K562 (cell line): ENCODE measurements around the gene PDIA4. TPM values are rescaled to one million over a fixed set of nuclear protein-coding genes. Genes with fewer than 3 reads are reported as not detected.

Experiments used
- ARID2 ChIP-seq: fragments of 450-650 bp; IDR thresholded peaks from 2 replicates; pipeline ENCODE4 v1.6.1; 2017; ENCODE audit warnings: antibody characterized with exemption, mild to moderate bottlenecking
- CBX1 ChIP-seq: sonication (generic); IDR thresholded peaks from 2 replicates; pipeline ENCODE4 v1.6.1; 2016; ENCODE audit warnings: antibody characterized with exemption, low read depth, mild to moderate bottlenecking
- CHD4 ChIP-seq: fragments of 200-600 bp; sonication (generic); IDR thresholded peaks from 3 replicates; pipeline ENCODE4 v1.6.1; 2012; ENCODE audit warnings: low read depth, mild to moderate bottlenecking, mixed read lengths, low read length, inconsistent platforms; ENCODE audit not compliant: insufficient read depth, insufficient replicate concordance, poor library complexity, severe bottlenecking
- CREB1 ChIP-seq, 2 experiments: sonication (generic) in 1 of 2; formaldehyde crosslinking in 1 of 2; IDR thresholded peaks; 2 replicates each; pipeline versions ENCODE4 v1.6.1 to v1.8.0; 2012 to 2022; ENCODE audit warnings: inconsistent platforms in 1 of 2, mild to moderate bottlenecking in 1 of 2, missing genetic modification reagents in 1 of 2, moderate library complexity in 1 of 2
- ELF2 ChIP-seq: fragments of 250-450 bp; sonication (Bioruptor Pico); IDR thresholded peaks from 2 replicates; pipeline ENCODE4 v1.5.0; 2021; ENCODE audit warnings: mild to moderate bottlenecking
- EP400 ChIP-seq: fragments of 450-650 bp; IDR thresholded peaks from 2 replicates; pipeline ENCODE4 v1.6.1; 2017; ENCODE audit warnings: antibody characterized with exemption, mild to moderate bottlenecking, moderate library complexity
- HDAC8 ChIP-seq: fragments of 450-650 bp; IDR thresholded peaks from 2 replicates; pipeline ENCODE4 v1.6.1; 2016; ENCODE audit warnings: mild to moderate bottlenecking, missing genetic modification characterization, moderate library complexity, missing compliant biosample characterization
- MAFG ChIP-seq: fragments of 450-650 bp; conservative IDR thresholded peaks from 2 replicates; pipeline ENCODE4 v1.6.1; 2016; ENCODE audit warnings: missing genetic modification characterization, missing compliant biosample characterization
- MECOM ChIP-seq: fragments of 250-450 bp; sonication (Bioruptor Pico); IDR thresholded peaks from 2 replicates; pipeline ENCODE4 v1.8.0; 2022; ENCODE audit warnings: inconsistent platforms
- MYC ChIP-seq, 2 experiments: fragments of 250-450 bp in 1 of 2; sonication (Bioruptor Pico) in 1 of 2; IDR thresholded peaks; 2 replicates each; pipeline versions ENCODE4 v1.5.1 to v1.6.1; 2012 to 2021; ENCODE audit warnings: low read depth in 2 of 2, borderline replicate concordance in 1 of 2, improper control_type of control experiment in 1 of 2, low read length in 1 of 2, mild to moderate bottlenecking in 1 of 2, moderate library complexity in 1 of 2
- NFATC3 ChIP-seq: fragments of 450-650 bp; IDR thresholded peaks from 2 replicates; pipeline ENCODE4 v1.6.1; 2017; ENCODE audit warnings: mild to moderate bottlenecking
- OTX1 ChIP-seq: fragments of 450-650 bp; formaldehyde crosslinking; IDR thresholded peaks from 2 replicates; pipeline ENCODE4 v1.4.0; 2022; ENCODE audit warnings: mild to moderate bottlenecking
- POLR2G ChIP-seq: fragments of 200-400 bp; formaldehyde crosslinking; IDR thresholded peaks from 2 replicates; pipeline ENCODE4 v1.6.1; 2017; ENCODE audit warnings: low read depth, mild to moderate bottlenecking, antibody characterized with exemption, low read length, moderate library complexity
- PTBP1 ChIP-seq: fragments of 200-400 bp; formaldehyde crosslinking; IDR thresholded peaks from 2 replicates; pipeline ENCODE4 v1.6.1; 2017; ENCODE audit warnings: low read depth, low read length
- PURB ChIP-seq: sonication (generic); formaldehyde crosslinking; IDR thresholded peaks from 2 replicates; pipeline ENCODE4 v1.9.0; 2021; ENCODE audit warnings: low read depth, mild to moderate bottlenecking, missing genetic modification reagents
- RBM39 ChIP-seq: fragments of 200-400 bp; formaldehyde crosslinking; optimal IDR thresholded peaks from 2 replicates; pipeline ENCODE3; 2018; ENCODE audit warnings: low read depth, low read length
- RNF2 ChIP-seq: sonication (generic); IDR thresholded peaks from 2 replicates; pipeline ENCODE4 v1.6.1; 2016
- SNIP1 ChIP-seq: fragments of 450-650 bp; IDR thresholded peaks from 2 replicates; pipeline ENCODE4 v1.7.1; 2017; ENCODE audit warnings: low read depth, mild to moderate bottlenecking
- SUPT5H ChIP-seq: fragments of 450-650 bp; IDR thresholded peaks from 2 replicates; pipeline ENCODE4 v1.6.1; 2016
- ZBTB12 ChIP-seq: fragments of 250-450 bp; sonication (Bioruptor Pico); IDR thresholded peaks from 2 replicates; pipeline ENCODE4 v1.4.0; 2020
- ZBTB34 ChIP-seq: fragments of 250-450 bp; sonication (Bioruptor Pico); IDR thresholded peaks from 2 replicates; pipeline ENCODE4 v1.8.0; 2021; ENCODE audit warnings: mild to moderate bottlenecking, moderate library complexity
- ZNF445 ChIP-seq: fragments of 250-450 bp; sonication (Bioruptor Pico); IDR thresholded peaks from 2 replicates; pipeline ENCODE4 v1.4.0; 2020; ENCODE audit warnings: low read depth, mild to moderate bottlenecking, moderate library complexity
- ZNF655 ChIP-seq: fragments of 250-450 bp; sonication (Bioruptor Pico); IDR thresholded peaks from 2 replicates; pipeline ENCODE4 v1.5.0; 2021
- ZNF785 ChIP-seq: fragments of 250-450 bp; sonication (Bioruptor Pico); IDR thresholded peaks from 2 replicates; pipeline ENCODE4 v1.4.0; 2020; ENCODE audit warnings: mild to moderate bottlenecking
- ZSCAN29 ChIP-seq: fragments of 450-650 bp; IDR thresholded peaks from 2 replicates; pipeline ENCODE4 v1.6.1; 2017
- polyA plus RNA-seq, 8 experiments: library from polyadenylated mRNA; depleted of rRNA in 4 of 8; stranded (reverse) in 5 of 8; unstranded in 3 of 8; fragments of >200 nt; fragmentation: Nextera tagmentation in 2 of 8; fragmentation: Illumina TruSeq in 1 of 8; extraction: Ambion mirVana in 2 of 8; extraction: Trizol in 1 of 8; gene quantifications; 2 replicates each; pipeline versions ENCODE4 v1.2.1 to v1.2.3, GENCODE V29; 2011 to 2014; ENCODE audit warnings: inconsistent platforms in 1 of 8, missing spikeins in 1 of 8
- total RNA-seq, 7 experiments: library from RNA; depleted of rRNA in 6 of 7; stranded (reverse); fragments of >200 nt in 6 of 7; fragmentation: Illumina TruSeq in 2 of 7; extraction: Trizol in 2 of 7; gene quantifications; 2 replicates each; pipeline versions ENCODE4 v1.2.1 to v1.2.3, GENCODE V29; 2011 to 2021; ENCODE audit warnings: low replicate concordance in 1 of 7

PDIA4 gene
- total and polyA plus RNA-seq, 9 of the 15 experiments (the other 6 are each of a cell fraction or from before 2014, with no cell fraction given) = 9.1 to 175 (median 146) TPM

DNA sequence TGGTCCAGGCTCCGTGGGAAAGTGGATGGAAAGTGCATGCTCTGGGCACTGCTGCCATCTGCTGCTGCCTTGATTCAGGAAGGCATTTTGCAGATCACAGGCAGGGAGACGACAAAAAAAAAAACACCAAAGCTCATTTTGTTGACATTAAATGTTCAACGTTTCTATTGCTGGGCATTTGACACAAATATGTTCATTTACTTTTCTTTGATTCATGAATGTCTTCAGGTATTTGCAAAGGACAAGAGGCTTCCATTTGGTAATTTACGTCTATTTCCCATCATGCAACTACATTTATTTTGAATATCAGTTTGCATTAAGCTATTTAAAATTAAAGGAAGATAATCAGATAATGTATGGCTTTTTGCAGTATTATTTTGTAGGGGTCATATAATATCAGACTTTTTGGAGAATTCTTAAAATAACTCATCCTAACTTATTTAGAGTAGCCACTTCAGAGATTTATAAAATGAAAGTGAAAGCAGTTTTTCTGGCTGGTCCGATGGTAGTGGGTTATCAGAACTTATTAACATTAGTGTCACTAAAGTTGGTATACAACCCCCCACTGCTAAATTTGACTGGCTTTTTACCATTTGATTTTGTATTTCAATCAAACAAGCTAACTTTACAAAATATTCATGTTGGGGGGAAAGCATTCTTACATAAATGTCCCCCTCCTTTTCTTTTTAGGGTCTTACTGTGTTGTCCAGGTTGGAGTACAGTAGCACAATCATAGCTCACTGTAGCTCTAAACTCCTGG lies 65.3 kb downstream of the PDIA4 start (continued):
- TF ChIP-seq ZNF655 (CRISPR knock-in tag) (no peak), CREB1 (IDR thresholded peaks at IDR 0.05) (peak; percentile 27; the same call in 1 of the 2 replicates), CREB1 (CRISPR knock-in tag; IDR thresholded peaks at IDR 0.05) (no peak), CHD4 (no peak), POLR2G (no peak), SUPT5H (no peak), ZSCAN29 (no peak; the same call in 1 of the 2 replicates), CBX1 (no peak), ZNF445 (no peak), SNIP1 (0 out of 2 replicates have a peak, but pooled peaks have one; percentile 2), ZBTB12 (CRISPR knock-in tag) (no peak), ELF2 (0 out of 2 replicates have a peak, but pooled peaks have one; percentile 57), HDAC8 (0 out of 2 replicates have a peak, but pooled peaks have one; percentile 58), ARID2 (peak; percentile 99), RNF2 (peak; percentile 47), MYC (IDR thresholded peaks at IDR 0.05; ENCODE audit: low read depth, low read length) (no peak), MYC (CRISPR knock-in tag; IDR thresholded peaks at IDR 0.05; ENCODE audit: borderline replicate concordance, low read depth) (no peak), OTX1 (CRISPR knock-in tag) (no peak), ZBTB34 (CRISPR knock-in tag) (no peak), ZNF785 (CRISPR knock-in tag) (no peak), RBM39 (no peak), EP400 (peak; percentile 60), PURB (CRISPR knock-in tag) (no peak), PTBP1 (no peak), MECOM (CRISPR knock-in tag) (peak; percentile 40; the same call in 1 of the 2 replicates), MAFG (tag) (no peak; the same call in 1 of the 2 replicates), NFATC3 (peak; percentile 82; the same call in 1 of the 2 replicates)
